Measurements from ENCODE around the gene TOPORS.

The TOPORS gene

DNA sequence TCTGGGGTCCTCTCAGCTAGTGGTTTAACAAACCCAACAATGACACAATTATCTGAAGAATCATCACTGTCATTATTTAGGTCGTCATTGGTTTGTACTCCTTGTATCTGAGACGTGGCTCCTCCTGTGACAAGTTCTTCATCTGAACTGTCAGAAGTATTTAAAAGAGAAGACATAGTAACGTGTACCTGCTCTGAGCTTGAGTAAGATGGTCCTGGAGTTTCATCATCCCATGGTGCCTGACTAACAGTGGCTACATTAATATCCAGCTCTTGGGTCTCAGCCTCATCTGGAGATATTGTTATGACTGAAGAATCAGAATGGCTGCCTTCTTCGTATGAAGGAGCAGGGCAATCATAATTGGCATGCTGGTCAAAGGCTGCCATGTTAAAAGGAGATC is 9.3 kb downstream of the TOPORS start:
- H3F3A ChIP-seq (ENCODE audit: insufficient read depth, low read length), result no peaks in the 10 kb centered on the region
- H3K9ac ChIP-seq (ENCODE audit: low read length), result no peak overlapping the region
- peaks cover 54% of the 10 kb centered on the region for H3K36me3 ChIP-seq (ENCODE audit: insufficient read depth, low read length)
- H3K4me2 ChIP-seq (ENCODE audit: low read length), result no peak overlapping the region
- no peaks in the 10 kb centered on the region for H3K4me1 ChIP-seq (ENCODE audit: insufficient read depth, low read length, severe bottlenecking)
- TF ChIP-seq, protein P1, sequence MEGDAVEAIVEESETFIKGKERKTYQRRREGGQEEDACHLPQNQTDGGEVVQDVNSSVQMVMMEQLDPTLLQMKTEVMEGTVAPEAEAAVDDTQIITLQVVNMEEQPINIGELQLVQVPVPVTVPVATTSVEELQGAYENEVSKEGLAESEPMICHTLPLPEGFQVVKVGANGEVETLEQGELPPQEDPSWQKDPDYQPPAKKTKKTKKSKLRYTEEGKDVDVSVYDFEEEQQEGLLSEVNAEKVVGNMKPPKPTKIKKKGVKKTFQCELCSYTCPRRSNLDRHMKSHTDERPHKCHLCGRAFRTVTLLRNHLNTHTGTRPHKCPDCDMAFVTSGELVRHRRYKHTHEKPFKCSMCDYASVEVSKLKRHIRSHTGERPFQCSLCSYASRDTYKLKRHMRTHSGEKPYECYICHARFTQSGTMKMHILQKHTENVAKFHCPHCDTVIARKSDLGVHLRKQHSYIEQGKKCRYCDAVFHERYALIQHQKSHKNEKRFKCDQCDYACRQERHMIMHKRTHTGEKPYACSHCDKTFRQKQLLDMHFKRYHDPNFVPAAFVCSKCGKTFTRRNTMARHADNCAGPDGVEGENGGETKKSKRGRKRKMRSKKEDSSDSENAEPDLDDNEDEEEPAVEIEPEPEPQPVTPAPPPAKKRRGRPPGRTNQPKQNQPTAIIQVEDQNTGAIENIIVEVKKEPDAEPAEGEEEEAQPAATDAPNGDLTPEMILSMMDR (IDR thresholded peaks at IDR 0.05; ENCODE audit: low read length), result no peak
- TF ChIP-seq EZH2 (IDR thresholded peaks at IDR 0.05; ENCODE audit: borderline replicate concordance, low read length), result no peak
- H3K79me2 ChIP-seq (ENCODE audit: insufficient read depth, low read length), result peaks cover 50% of the 10 kb centered on the region
- no peak overlapping the region for H3K27ac ChIP-seq (ENCODE audit: low read depth, low read length, poor library complexity, severe bottlenecking)
- no peak overlapping the region for H3K4me3 ChIP-seq (ENCODE audit: low read depth, low read length, poor library complexity, severe bottlenecking)
- H4K20me1 ChIP-seq (ENCODE audit: insufficient read depth, low read length), result 0 out of 2 replicates have a peak, but pooled peaks cover 2% of the 10 kb centered on the region
- H3K9me2 ChIP-seq (ENCODE audit: low read depth, low read length), result no peaks in the 10 kb centered on the region
- H2AFZ ChIP-seq (ENCODE audit: low read length), result no peak overlapping the region
- H3K27me3 ChIP-seq (ENCODE audit: insufficient read depth, low read length), result no peaks in the 10 kb centered on the region
- H3K9me3 ChIP-seq (ENCODE audit: low read length), result no peaks in the 10 kb centered on the region

DNA sequence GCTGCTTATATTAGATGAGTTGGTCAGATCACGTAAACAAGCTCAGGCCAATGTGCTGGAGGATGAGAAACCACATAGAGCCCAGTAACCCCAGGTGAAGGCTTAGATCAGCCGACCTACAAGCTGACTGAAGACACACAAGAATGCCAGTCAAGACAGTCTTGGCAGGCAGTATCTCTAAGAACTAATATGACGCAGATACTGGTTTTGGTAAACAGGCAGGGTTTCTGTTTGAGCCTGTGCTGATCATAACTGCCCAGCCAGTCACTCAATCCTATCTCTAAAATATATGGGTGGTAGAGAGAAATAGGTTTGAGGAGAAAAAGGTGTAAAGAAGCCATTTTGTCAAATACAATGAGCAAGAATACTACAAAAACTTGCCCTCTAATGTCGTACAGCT is 18.6 kb downstream of the TOPORS start:
- Histone ChIP-seq H3K4me2 (ENCODE audit: low read length) (no peak overlapping the region), H3K27me3 (ENCODE audit: insufficient read depth, low read length) (no peaks in the 10 kb centered on the region), H3K36me3 (ENCODE audit: insufficient read depth, low read length) (no peaks in the 10 kb centered on the region), H3K4me1 (ENCODE audit: insufficient read depth, low read length, severe bottlenecking) (no peaks in the 10 kb centered on the region), H4K20me1 (ENCODE audit: insufficient read depth, low read length) (no peaks in the 10 kb centered on the region), H2AFZ (ENCODE audit: low read length) (no peak overlapping the region), H3K79me2 (ENCODE audit: insufficient read depth, low read length) (no peaks in the 10 kb centered on the region), H3K9me2 (ENCODE audit: low read depth, low read length) (no peaks in the 10 kb centered on the region), H3F3A (ENCODE audit: insufficient read depth, low read length) (no peaks in the 10 kb centered on the region), H3K9me3 (ENCODE audit: low read length) (no peaks in the 10 kb centered on the region), H3K27ac (ENCODE audit: low read depth, low read length, poor library complexity, severe bottlenecking) (no peak overlapping the region), H3K9ac (ENCODE audit: low read length) (no peak overlapping the region), H3K4me3 (ENCODE audit: low read depth, low read length, poor library complexity, severe bottlenecking) (no peak overlapping the region)
- TF ChIP-seq, protein P1 (IDR thresholded peaks at IDR 0.05; ENCODE audit: low read length), result no peak
- no peak for TF ChIP-seq EZH2 (IDR thresholded peaks at IDR 0.05; ENCODE audit: borderline replicate concordance, low read length)

DNA sequence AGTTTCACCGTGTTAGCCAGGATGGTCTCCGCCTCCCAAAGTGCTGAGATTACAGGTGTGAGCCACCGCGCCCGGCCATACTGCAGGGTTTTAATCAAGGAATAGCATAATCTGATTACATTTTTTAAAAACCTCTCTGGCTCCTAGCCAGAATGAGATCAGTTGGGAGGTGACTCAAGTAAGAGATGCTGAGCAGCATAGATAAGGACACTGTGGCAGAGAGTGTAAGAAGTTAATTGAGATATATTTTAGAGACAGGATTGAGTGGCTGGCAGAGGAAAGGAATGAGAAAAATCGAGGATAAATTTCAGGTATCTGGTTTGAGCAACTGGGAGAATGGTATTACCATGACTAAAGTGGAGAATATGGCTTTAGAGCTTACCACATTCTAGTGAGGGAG is 19.1 kb downstream of the TOPORS start:
- H3K9me3 ChIP-seq (ENCODE audit: low read length), result no peaks in the 10 kb centered on the region

More for the DNA sequence above, 19.1 kb downstream of the TOPORS start:
- TF ChIP-seq, protein P1 (IDR thresholded peaks at IDR 0.05; ENCODE audit: low read length), result no peak
- no peak for TF ChIP-seq EZH2 (IDR thresholded peaks at IDR 0.05; ENCODE audit: borderline replicate concordance, low read length)
- H2AFZ ChIP-seq (ENCODE audit: low read length), result no peak overlapping the region
- H3K9me2 ChIP-seq (ENCODE audit: low read depth, low read length), result no peaks in the 10 kb centered on the region
- no peak overlapping the region for H3K9ac ChIP-seq (ENCODE audit: low read length)
- no peak overlapping the region for H3K4me2 ChIP-seq (ENCODE audit: low read length)
- no peaks in the 10 kb centered on the region for H3K36me3 ChIP-seq (ENCODE audit: insufficient read depth, low read length)
- no peaks in the 10 kb centered on the region for H3F3A ChIP-seq (ENCODE audit: insufficient read depth, low read length)
- no peak overlapping the region for H3K4me3 ChIP-seq (ENCODE audit: low read depth, low read length, poor library complexity, severe bottlenecking)
- no peaks in the 10 kb centered on the region for H3K27me3 ChIP-seq (ENCODE audit: insufficient read depth, low read length)
- no peaks in the 10 kb centered on the region for H3K4me1 ChIP-seq (ENCODE audit: insufficient read depth, low read length, severe bottlenecking)
- no peaks in the 10 kb centered on the region for H4K20me1 ChIP-seq (ENCODE audit: insufficient read depth, low read length)
- H3K79me2 ChIP-seq (ENCODE audit: insufficient read depth, low read length), result no peaks in the 10 kb centered on the region
- no peak overlapping the region for H3K27ac ChIP-seq (ENCODE audit: low read depth, low read length, poor library complexity, severe bottlenecking)
